ENCODE measurements around the gene LIPA. TPM values are rescaled to one million over a fixed set of nuclear protein-coding genes. Genes with fewer than 3 reads are reported as not detected.

LIPA gene
- total RNA-seq, 1 donor from 2014 or later = 44.1 TPM

DNA sequence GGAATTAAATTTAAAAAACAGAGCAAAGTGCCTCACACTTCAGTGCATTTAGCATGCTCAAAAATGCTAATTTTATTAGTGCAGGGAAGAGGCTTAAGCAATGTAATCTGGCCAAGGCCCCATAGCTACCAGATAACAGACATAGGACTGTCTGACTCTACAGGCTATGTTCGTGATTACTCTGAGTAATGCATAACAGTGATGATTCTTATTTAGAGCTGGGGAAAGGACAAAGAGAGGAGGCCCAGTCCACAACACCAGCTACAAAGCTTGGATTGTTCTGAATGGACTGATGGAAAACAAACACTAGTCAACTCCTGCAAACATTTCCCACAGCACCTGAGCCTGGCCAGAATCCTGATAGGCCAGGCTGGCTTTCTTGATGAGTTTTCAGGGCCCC is 36.1 kb downstream of the LIPA start:
- peaks cover 8% of the 10 kb centered on the region for H3K4me1 Mint-ChIP-seq (ENCODE audit: low read depth)
- peaks cover 2% of the 10 kb centered on the region for H3K36me3 Mint-ChIP-seq (ENCODE audit: low read depth)
- H3K27me3 Mint-ChIP-seq (ENCODE audit: low read depth) = peaks cover 8% of the 10 kb centered on the region
- H3K27ac Mint-ChIP-seq (ENCODE audit: unreplicated experiment) = no peak overlapping the region
- no peak overlapping the region for H3K4me3 Mint-ChIP-seq (ENCODE audit: unreplicated experiment)
- H3K9me3 Mint-ChIP-seq (ENCODE audit: low read depth) = no peaks in the 10 kb centered on the region
- no peak for TF ChIP-seq CTCF (IDR thresholded peaks at IDR 0.05)
- no peak for DNase-seq (ENCODE audit: low spot score)

DNA sequence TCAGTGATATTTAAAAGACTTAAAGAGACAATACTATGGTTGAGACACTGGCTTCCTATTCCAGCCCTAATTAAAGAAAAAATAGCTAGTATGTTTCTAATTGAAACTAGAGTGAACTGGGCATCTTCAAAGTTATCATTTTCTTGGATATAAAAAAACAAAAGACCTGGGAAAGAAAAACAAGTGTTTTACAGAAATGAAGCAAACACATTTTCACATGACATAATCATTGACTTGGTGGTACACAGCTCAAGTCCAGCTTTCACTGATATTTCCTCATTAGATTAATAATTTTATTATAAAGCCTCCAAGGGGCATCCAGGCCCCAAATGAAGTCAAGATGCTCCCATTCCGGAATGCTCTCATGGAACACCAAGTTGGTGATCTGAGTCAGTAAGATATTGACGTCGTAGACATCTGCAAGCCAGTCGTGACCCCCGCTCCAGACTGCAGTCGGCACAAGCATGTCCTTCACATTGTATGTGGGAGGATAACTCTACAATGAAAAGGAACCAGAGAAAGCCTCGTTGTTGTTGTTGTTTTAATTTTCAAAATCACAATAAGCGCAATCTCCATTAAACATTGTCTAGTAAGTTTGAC is 36.9 kb downstream of the LIPA start:
- H3K27me3 Mint-ChIP-seq (ENCODE audit: low read depth) = peaks cover 14% of the 10 kb centered on the region
- H3K4me1 Mint-ChIP-seq (ENCODE audit: low read depth) = peaks cover 8% of the 10 kb centered on the region
- DNase-seq (ENCODE audit: low spot score) = no peak
- peaks cover 2% of the 10 kb centered on the region for H3K36me3 Mint-ChIP-seq (ENCODE audit: low read depth)
- H3K9me3 Mint-ChIP-seq (ENCODE audit: low read depth) = no peaks in the 10 kb centered on the region
- TF ChIP-seq CTCF (IDR thresholded peaks at IDR 0.05) = no peak
- H3K4me3 Mint-ChIP-seq (ENCODE audit: unreplicated experiment) = no peak overlapping the region
- H3K27ac Mint-ChIP-seq (ENCODE audit: unreplicated experiment) = no peak overlapping the region

DNA sequence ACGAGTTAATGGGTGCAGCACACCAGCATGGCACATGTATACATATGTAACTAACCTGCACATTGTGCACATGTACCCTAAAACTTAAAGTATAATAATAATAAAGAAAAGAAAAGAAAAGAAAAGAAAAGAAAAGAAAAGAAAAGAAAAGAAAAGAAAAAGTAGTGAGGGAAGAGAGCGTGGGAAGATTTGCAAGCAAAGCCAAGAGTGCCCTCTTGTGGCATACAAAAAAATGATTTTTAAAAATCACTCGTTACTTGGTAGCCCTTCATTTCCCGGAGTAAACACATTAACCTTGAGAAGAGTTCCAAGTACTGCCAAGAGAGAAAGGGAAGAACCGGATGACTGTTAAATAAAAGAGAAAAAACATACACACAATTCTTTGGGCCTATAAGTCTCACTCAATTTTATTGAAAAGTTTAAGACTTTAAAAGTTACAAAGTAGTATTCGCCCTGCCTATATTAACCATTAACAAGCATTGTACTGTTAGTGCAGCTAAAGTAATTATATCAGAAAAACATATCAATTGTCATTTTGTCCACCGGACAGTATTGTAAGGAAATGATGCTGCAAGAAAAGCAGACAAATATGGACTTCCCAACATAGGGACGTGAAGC is 38.3 kb downstream of the LIPA start:
- Mint-ChIP-seq H3K4me3 (ENCODE audit: unreplicated experiment) (no peak overlapping the region), H3K27ac (ENCODE audit: unreplicated experiment) (no peak overlapping the region), H3K27me3 (ENCODE audit: low read depth) (peaks cover 20% of the 10 kb centered on the region), H3K4me1 (ENCODE audit: low read depth) (peaks cover 8% of the 10 kb centered on the region), H3K36me3 (ENCODE audit: low read depth) (peaks cover 2% of the 10 kb centered on the region), H3K9me3 (ENCODE audit: low read depth) (no peaks in the 10 kb centered on the region)
- TF ChIP-seq CTCF (IDR thresholded peaks at IDR 0.05) = peak; percentile 87
- no peak for DNase-seq (ENCODE audit: low spot score)

GRCh38 chr10:89210794-89211425 is 40.7 kb downstream of the LIPA start:
- Mint-ChIP-seq H3K36me3 (ENCODE audit: low read depth) (peaks cover 2% of the 10 kb centered on the region), H3K27ac (ENCODE audit: unreplicated experiment) (no peak overlapping the region), H3K9me3 (ENCODE audit: low read depth) (no peaks in the 10 kb centered on the region), H3K4me1 (ENCODE audit: low read depth) (peaks cover 18% of the 10 kb centered on the region), H3K4me3 (ENCODE audit: unreplicated experiment) (no peak overlapping the region), H3K27me3 (ENCODE audit: low read depth) (peaks cover 29% of the 10 kb centered on the region)
- no peak for TF ChIP-seq CTCF (IDR thresholded peaks at IDR 0.05)
- no peak for DNase-seq (ENCODE audit: low spot score)

- no peaks in the 10 kb centered on the region for H3K9me3 Mint-ChIP-seq (ENCODE audit: low read depth)
- H3K27me3 Mint-ChIP-seq (ENCODE audit: low read depth) = peaks cover 34% of the 10 kb centered on the region
Observed at GRCh38 chr10:89209718-89210117, 41.9 kb downstream of the LIPA start.

More at GRCh38 chr10:89209718-89210117, 41.9 kb downstream of the LIPA start:
- TF ChIP-seq CTCF (IDR thresholded peaks at IDR 0.05) = no peak
- H3K4me1 Mint-ChIP-seq (ENCODE audit: low read depth) = peaks cover 22% of the 10 kb centered on the region
- no peak overlapping the region for H3K27ac Mint-ChIP-seq (ENCODE audit: unreplicated experiment)
- H3K4me3 Mint-ChIP-seq (ENCODE audit: unreplicated experiment) = no peak overlapping the region
- no peak for DNase-seq (ENCODE audit: low spot score)
- H3K36me3 Mint-ChIP-seq (ENCODE audit: low read depth) = peaks cover under 1% of the 10 kb centered on the region
